Transverse colon (tissue), 4 donors: ENCODE results near the gene SLC19A1. TPM values are rescaled to one million over a fixed set of nuclear protein-coding genes. Genes with fewer than 3 reads are reported as not detected.

ENCODE experiments used
- DNase-seq: peaks from one replicate; pipeline ENCODE4 v3.0.0-alpha.2; 2019
- H3K27ac ChIP-seq, 4 donors: fragments of 200-600 bp; sonication (generic); 2 replicates each; pipeline ENCODE4 v1.5.1; 2016 to 2018; ENCODE audit warnings: inconsistent platforms in 4 of 4
- H3K27me3 ChIP-seq: fragments of 200-600 bp; sonication (generic); 2 replicates; pipeline ENCODE4 v1.5.1; 2017; ENCODE audit warnings: inconsistent platforms
- H3K36me3 ChIP-seq, 4 donors: fragments of 200-600 bp; sonication (generic); 2 replicates each; pipeline ENCODE4 v1.5.1; 2017 to 2019; ENCODE audit warnings: inconsistent platforms in 4 of 4
- H3K4me1 ChIP-seq, 4 donors: fragments of 200-600 bp; sonication (generic); 2 replicates each; pipeline ENCODE4 v1.5.1; 2017 to 2020; ENCODE audit warnings: inconsistent platforms in 4 of 4
- H3K4me3 ChIP-seq, 4 donors: fragments of 200-600 bp; sonication (generic); 1 replicate in 1 of 4; 2 replicates in 3 of 4; pipeline versions ENCODE4 v1.5.1 to v1.6.1; 2017 to 2019; ENCODE audit warnings: inconsistent platforms in 4 of 4
- H3K9me3 ChIP-seq, 2 donors: fragments of 200-600 bp; sonication (generic); 2 replicates each; pipeline ENCODE4 v1.5.1; 2017 to 2019; ENCODE audit warnings: inconsistent platforms in 2 of 2
- CTCF ChIP-seq, 5 experiments: fragments of 200-600 bp in 3 of 5; fragments of 450-650 bp in 2 of 5; sonication (generic) in 3 of 5; IDR thresholded peaks; 1 replicate in 2 of 5; 2 replicates in 3 of 5; pipeline ENCODE4 v1.5.1; 2016 to 2017; ENCODE audit warnings: antibody characterized with exemption in 5 of 5, inconsistent platforms in 3 of 5, mild to moderate bottlenecking in 2 of 5, moderate library complexity in 1 of 5
- EP300 ChIP-seq: sonication (generic); formaldehyde crosslinking; IDR thresholded peaks from one replicate; pipeline ENCODE4 v1.6.1; 2017; ENCODE audit warnings: antibody characterized with exemption, low read depth
- POLR2A ChIP-seq: fragments of 450-650 bp; IDR thresholded peaks from one replicate; pipeline ENCODE4 v1.6.1; 2016; ENCODE audit warnings: antibody characterized with exemption, mild to moderate bottlenecking, moderate library complexity
- POLR2AphosphoS5 ChIP-seq, 3 donors: sonication (generic); formaldehyde crosslinking; IDR thresholded peaks; one replicate each; pipeline ENCODE4 v1.6.1; 2016; ENCODE audit warnings: antibody characterized with exemption in 3 of 3
- WGBS, 2 donors: methylation state at CpG; one replicate each; pipeline ENCODE4 v1.1.5; 2018; ENCODE audit warnings: low coverage in 1 of 2; 5-methylcytosine and 5-hydroxymethylcytosine counted together
- in situ Hi-C, 4 donors: fragments of 200-750 bp; cut with MboI; loops; one replicate each; pipeline versions ENCODE4 v1.15.0 to v1.15.1; 2017; ENCODE audit warnings: low sequenced_read_pairs in 3 of 4, low pct_ligation_motif_present in 1 of 4, low pct_unique_long_range_greater_than_20kb in 1 of 4
- intact Hi-C: fragments of 100-400 bp; cut with DNase I; formaldehyde crosslinking; loops from one replicate; pipeline ENCODE4 v1.15.1; 2023; ENCODE audit warnings: low total_unique reads
- total RNA-seq, 4 donors: library from RNA; depleted of rRNA; stranded (reverse); fragments of >200 nt; gene quantifications; one replicate each; pipeline ENCODE4 v1.1.0, GENCODE V29; 2016

The SLC19A1 gene
- total RNA-seq, 4 donors from 2014 or later, result 8.3 to 24.1 (median 17.3) TPM

DNA sequence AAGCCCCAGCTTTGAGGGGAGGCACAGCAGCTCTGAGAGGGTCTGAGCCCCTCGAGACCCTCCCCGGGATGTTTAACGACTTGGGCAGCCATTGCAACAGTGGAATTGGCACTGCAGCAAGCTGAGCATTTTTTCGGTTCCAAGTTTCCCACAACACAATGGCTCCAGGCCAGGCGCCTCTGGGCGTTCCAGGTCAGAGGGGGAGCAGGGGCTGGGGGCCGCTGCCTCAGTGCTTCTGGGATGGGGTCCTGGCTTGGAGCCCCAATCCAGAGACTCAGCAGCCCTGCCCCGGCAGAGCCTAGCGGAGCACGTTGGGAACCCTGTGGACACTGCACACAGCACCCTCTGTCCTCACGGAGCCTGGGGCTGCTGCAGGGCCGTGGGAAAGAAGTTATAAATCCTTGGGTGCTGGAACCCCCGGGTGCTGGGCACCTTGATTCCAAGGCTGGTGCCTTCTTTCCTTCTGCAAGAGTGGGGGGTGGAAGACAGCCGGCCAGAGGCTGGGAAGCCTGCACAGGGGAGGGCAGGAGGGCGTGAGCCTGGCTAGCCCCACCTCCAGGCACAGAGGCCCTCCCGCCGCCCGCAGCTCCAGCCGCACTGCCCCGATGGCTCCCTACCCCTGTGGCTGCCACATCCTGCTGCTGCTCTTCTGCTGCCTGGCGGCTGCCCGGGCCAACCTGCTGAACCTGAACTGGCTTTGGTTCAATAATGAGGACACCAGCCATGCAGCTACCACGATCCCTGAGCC is 87.1 kb downstream of the SLC19A1 start:
- peak overlapping the region in 3 of 4 donors; percentile 2 to 27 (median 12) for H3K4me3 ChIP-seq
- TF ChIP-seq EP300 (no peak), CTCF (IDR thresholded peaks at IDR 0.05) (no peak), POLR2A (no peak), POLR2AphosphoS5 (IDR thresholded peaks at IDR 0.05) (no peak)
- in situ Hi-C loops, result loop anchor here in 2 of 4 donors (25.0 kb wide), 2 partner anchors 168 to 293 kb away; partner anchors contain the start of gene POFUT2 (in 1 of the 2)

GRCh38 chr21:45454060-45454925 is 87.9 kb downstream of the SLC19A1 start:
- no peak for DNase-seq
- TF ChIP-seq EP300, result no peak
- no peak for TF ChIP-seq CTCF (IDR thresholded peaks at IDR 0.05)
- no peak for TF ChIP-seq POLR2AphosphoS5 (IDR thresholded peaks at IDR 0.05)
- TF ChIP-seq POLR2A, result no peak
- no peak overlapping the region for H3K4me3 ChIP-seq
- peaks cover 0 to 22% (median 5%) of the 10 kb centered on the region in 4 donors for H3K4me1 ChIP-seq
- no peaks in the 10 kb centered on the region for H3K9me3 ChIP-seq
- intact Hi-C loops, result no loop called here
- in situ Hi-C loops, result loop anchor here in 2 of 4 donors (25.0 kb wide), 2 partner anchors 167 to 292 kb away; partner anchors contain the start of gene POFUT2 (in 1 of the 2)
- WGBS, 2 donors, result 33 to 67% methylated on average over 3 to 20 of the region's 24 CpGs
- no peaks in the 10 kb centered on the region for H3K27me3 ChIP-seq
- H3K27ac ChIP-seq, result peak overlapping the region in 2 of 4 donors; percentile 4 to 12
- H3K36me3 ChIP-seq, result no peaks in the 10 kb centered on the region

More for the DNA sequence above, 87.1 kb downstream of the SLC19A1 start:
- intact Hi-C loops, result no loop called here
- DNase-seq, result no peak
- H3K36me3 ChIP-seq, result no peaks in the 10 kb centered on the region
- H3K27me3 ChIP-seq, result no peaks in the 10 kb centered on the region
- 21 to 34% methylated on average over 2 to 21 of the region's 23 CpGs for WGBS, 2 donors
- peaks cover 0 to 22% (median 6%) of the 10 kb centered on the region in 4 donors for H3K4me1 ChIP-seq
- peak overlapping the region in 2 of 4 donors; percentile 12 to 32 for H3K27ac ChIP-seq
- H3K9me3 ChIP-seq, result no peaks in the 10 kb centered on the region

DNA sequence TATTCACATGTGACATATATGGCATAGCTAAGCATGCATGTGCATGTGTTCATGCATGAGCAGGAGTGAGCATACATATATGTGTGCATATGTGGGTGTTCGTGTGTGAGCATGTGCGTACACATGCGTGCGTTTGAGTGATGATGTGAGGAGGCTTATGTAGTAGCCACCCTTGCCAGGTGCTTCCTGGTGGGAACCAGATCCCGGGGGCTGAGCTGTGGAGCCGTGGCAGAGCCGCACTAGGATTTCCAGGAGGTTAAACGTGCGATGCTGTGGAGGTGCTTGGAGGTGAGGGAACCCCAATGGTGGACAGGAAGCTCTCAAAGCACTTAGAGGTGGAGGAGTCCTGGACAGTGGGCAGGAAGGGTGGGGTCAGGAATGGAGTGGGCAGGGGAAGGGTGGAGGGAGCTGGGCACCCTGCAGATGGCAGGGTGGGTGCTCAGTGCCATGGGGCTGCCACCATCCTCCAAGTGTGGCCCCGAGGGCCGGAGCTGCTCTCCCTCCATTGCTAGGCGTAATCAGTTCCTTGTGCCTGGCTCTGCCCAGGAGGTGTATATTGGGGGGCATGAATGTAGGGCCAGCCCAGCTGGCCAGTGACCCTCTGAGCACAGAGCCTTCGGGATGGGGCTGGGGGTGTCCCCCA is 88.8 kb downstream of the SLC19A1 start:
- Histone ChIP-seq H3K4me1 (peaks cover 0 to 22% (median 5%) of the 10 kb centered on the region in 4 donors), H3K36me3 (no peaks in the 10 kb centered on the region), H3K4me3 (no peak overlapping the region), H3K9me3 (no peaks in the 10 kb centered on the region), H3K27me3 (no peaks in the 10 kb centered on the region), H3K27ac (peak overlapping the region in 1 of 4 donors; percentile 4)
- WGBS, 2 donors, result 92 to 94% methylated on average over 4 to 13 of the region's 13 CpGs
- in situ Hi-C loops (loop anchor here in 2 of 4 donors (25.0 kb wide), 2 partner anchors 166 to 291 kb away; partner anchors contain the start of gene POFUT2 (in 1 of the 2)), intact Hi-C loops (no loop called here)
- DNase-seq, result no peak
- TF ChIP-seq POLR2A (no peak), CTCF (IDR thresholded peaks at IDR 0.05) (no peak), POLR2AphosphoS5 (IDR thresholded peaks at IDR 0.05) (no peak), EP300 (no peak)
